ENCODE results near the gene FIGNL2.

FIGNL2 gene

GRCh38 chr12:51884676-51885229 lies 36.2 kb upstream of the FIGNL2 start:
- no peaks in the 10 kb centered on the region for H3K36me3 Mint-ChIP-seq
- H3K4me1 Mint-ChIP-seq, result peaks cover 11% of the 10 kb centered on the region
- peaks cover 12% of the 10 kb centered on the region for H3K9me3 Mint-ChIP-seq
- H3K27me3 Mint-ChIP-seq, result peaks cover 12% of the 10 kb centered on the region
- no peak overlapping the region for H3K4me3 Mint-ChIP-seq
- H3K27ac Mint-ChIP-seq, result no peak overlapping the region
- no peak for ATAC-seq

GRCh38 chr12:51883998-51884675 lies 35.6 kb upstream of the FIGNL2 start:
- Mint-ChIP-seq H3K4me1 (peaks cover 11% of the 10 kb centered on the region), H3K9me3 (peaks cover 12% of the 10 kb centered on the region), H3K27ac (no peak overlapping the region), H3K27me3 (peaks cover 17% of the 10 kb centered on the region), H3K36me3 (no peaks in the 10 kb centered on the region), H3K4me3 (no peak overlapping the region)
- ATAC-seq, result no peak

- H3K27ac Mint-ChIP-seq, result no peak overlapping the region
- peaks cover 11% of the 10 kb centered on the region for H3K4me1 Mint-ChIP-seq
- peaks cover 15% of the 10 kb centered on the region for H3K27me3 Mint-ChIP-seq
- no peaks in the 10 kb centered on the region for H3K36me3 Mint-ChIP-seq
- H3K4me3 Mint-ChIP-seq, result no peak overlapping the region
- peaks cover 12% of the 10 kb centered on the region for H3K9me3 Mint-ChIP-seq
- no peak for ATAC-seq
These were observed 34.8 kb upstream of the FIGNL2 start for GRCh38 chr12:51883295-51883694.

GRCh38 chr12:51879102-51879501 lies 30.6 kb upstream of the FIGNL2 start:
- H3K27ac Mint-ChIP-seq, result no peak overlapping the region
- peaks cover 4% of the 10 kb centered on the region for H3K9me3 Mint-ChIP-seq
- H3K4me3 Mint-ChIP-seq, result no peak overlapping the region
- no peaks in the 10 kb centered on the region for H3K4me1 Mint-ChIP-seq
- ATAC-seq, result no peak
- H3K36me3 Mint-ChIP-seq, result no peaks in the 10 kb centered on the region
- H3K27me3 Mint-ChIP-seq, result peaks cover 8% of the 10 kb centered on the region

- Mint-ChIP-seq H3K4me3 (no peak overlapping the region), H3K27me3 (peaks cover 33% of the 10 kb centered on the region), H3K27ac (no peak overlapping the region), H3K36me3 (no peaks in the 10 kb centered on the region), H3K9me3 (no peaks in the 10 kb centered on the region), H3K4me1 (peaks cover 18% of the 10 kb centered on the region)
- no peak for ATAC-seq
These were observed 26.0 kb upstream of the FIGNL2 start for GRCh38 chr12:51874486-51874885.

GRCh38 chr12:51874000-51874399 lies 25.5 kb upstream of the FIGNL2 start:
- no peak overlapping the region for H3K27ac Mint-ChIP-seq
- H3K9me3 Mint-ChIP-seq, result no peaks in the 10 kb centered on the region
- no peaks in the 10 kb centered on the region for H3K36me3 Mint-ChIP-seq
- H3K4me1 Mint-ChIP-seq, result peaks cover 19% of the 10 kb centered on the region
- peaks cover 33% of the 10 kb centered on the region for H3K27me3 Mint-ChIP-seq
- ATAC-seq, result no peak
- no peak overlapping the region for H3K4me3 Mint-ChIP-seq

GRCh38 chr12:51873251-51873994 lies 24.9 kb upstream of the FIGNL2 start:
- peaks cover 37% of the 10 kb centered on the region for H3K27me3 Mint-ChIP-seq
- no peak overlapping the region for H3K27ac Mint-ChIP-seq
- no peak overlapping the region for H3K4me3 Mint-ChIP-seq
- H3K4me1 Mint-ChIP-seq, result peaks cover 24% of the 10 kb centered on the region
- ATAC-seq, result no peak
- H3K9me3 Mint-ChIP-seq, result no peaks in the 10 kb centered on the region
- no peaks in the 10 kb centered on the region for H3K36me3 Mint-ChIP-seq

GRCh38 chr12:51872689-51872981 lies 24.1 kb upstream of the FIGNL2 start:
- no peaks in the 10 kb centered on the region for H3K9me3 Mint-ChIP-seq
- no peak for ATAC-seq
- peaks cover 24% of the 10 kb centered on the region for H3K4me1 Mint-ChIP-seq
- H3K27ac Mint-ChIP-seq, result no peak overlapping the region
- H3K36me3 Mint-ChIP-seq, result no peaks in the 10 kb centered on the region
- no peak overlapping the region for H3K4me3 Mint-ChIP-seq
- peaks cover 45% of the 10 kb centered on the region for H3K27me3 Mint-ChIP-seq

GRCh38 chr12:51871918-51872688 lies 23.6 kb upstream of the FIGNL2 start:
- no peaks in the 10 kb centered on the region for H3K36me3 Mint-ChIP-seq
- H3K9me3 Mint-ChIP-seq, result no peaks in the 10 kb centered on the region
- H3K27ac Mint-ChIP-seq, result no peak overlapping the region
- no peak for ATAC-seq
- no peak overlapping the region for H3K4me3 Mint-ChIP-seq
- H3K4me1 Mint-ChIP-seq, result peaks cover 24% of the 10 kb centered on the region
- peaks cover 50% of the 10 kb centered on the region for H3K27me3 Mint-ChIP-seq

- H3K27ac Mint-ChIP-seq, result no peak overlapping the region
- H3K4me3 Mint-ChIP-seq, result no peak overlapping the region
- no peaks in the 10 kb centered on the region for H3K36me3 Mint-ChIP-seq
- H3K9me3 Mint-ChIP-seq, result no peaks in the 10 kb centered on the region
- H3K27me3 Mint-ChIP-seq, result peaks cover 58% of the 10 kb centered on the region
- H3K4me1 Mint-ChIP-seq, result peaks cover 24% of the 10 kb centered on the region
- ATAC-seq, result no peak
These were observed 22.6 kb upstream of the FIGNL2 start for GRCh38 chr12:51871126-51871525.

- Mint-ChIP-seq H3K4me1 (peaks cover 24% of the 10 kb centered on the region), H3K27ac (no peak overlapping the region), H3K27me3 (peaks cover 64% of the 10 kb centered on the region)
These were observed 22.0 kb upstream of the FIGNL2 start for GRCh38 chr12:51870504-51870903.

GRCh38 chr12:51869931-51870330 lies 21.4 kb upstream of the FIGNL2 start:
- Mint-ChIP-seq H3K36me3 (no peaks in the 10 kb centered on the region), H3K9me3 (no peaks in the 10 kb centered on the region), H3K4me1 (peaks cover 25% of the 10 kb centered on the region), H3K27ac (no peak overlapping the region), H3K4me3 (no peak overlapping the region), H3K27me3 (peaks cover 70% of the 10 kb centered on the region)
- ATAC-seq, result no peak

More at GRCh38 chr12:51870504-51870903, 22.0 kb upstream of the FIGNL2 start:
- Mint-ChIP-seq H3K36me3 (no peaks in the 10 kb centered on the region), H3K4me3 (no peak overlapping the region), H3K9me3 (no peaks in the 10 kb centered on the region)
- no peak for ATAC-seq

- Mint-ChIP-seq H3K36me3 (no peaks in the 10 kb centered on the region), H3K27me3 (peaks cover 74% of the 10 kb centered on the region), H3K27ac (no peak overlapping the region), H3K4me1 (peaks cover 29% of the 10 kb centered on the region), H3K9me3 (no peaks in the 10 kb centered on the region), H3K4me3 (no peak overlapping the region)
- ATAC-seq, result no peak
These were observed 21.0 kb upstream of the FIGNL2 start for GRCh38 chr12:51869496-51869865.

- ATAC-seq, result peak; percentile 2
- Mint-ChIP-seq H3K4me1 (peaks cover 31% of the 10 kb centered on the region), H3K27me3 (peaks cover 78% of the 10 kb centered on the region)
These were observed 20.4 kb upstream of the FIGNL2 start for GRCh38 chr12:51868821-51869495.

More at GRCh38 chr12:51868821-51869495, 20.4 kb upstream of the FIGNL2 start:
- Mint-ChIP-seq H3K9me3 (no peaks in the 10 kb centered on the region), H3K27ac (no peak overlapping the region), H3K4me3 (peak overlapping the region; percentile 38), H3K36me3 (no peaks in the 10 kb centered on the region)
